Ovary (tissue), 9 donors: ENCODE data around the gene HNRNPK. TPM values are rescaled to one million over a fixed set of nuclear protein-coding genes. Genes with fewer than 3 reads are reported as not detected.
A peak's percentile ranks its signal among the peaks of the same experiment; 100 is the strongest.
"Not testable (repeated sequence)": the region's sequence is repeated elsewhere in the genome, so short reads cannot be mapped to it uniquely, and the experiment has no call there.

Source experiments
- DNase-seq, 5 donors: peaks; one replicate each; pipeline ENCODE4 v3.0.0-alpha.2; 2019 to 2020
- H3K27ac ChIP-seq, 2 donors: fragments of 200-600 bp; one replicate each; pipeline versions ENCODE4 v1.5.1 to v1.8.0; 2019 to 2022
- H3K27me3 ChIP-seq: fragments of 200-600 bp; one replicate; pipeline ENCODE4 v1.8.0; 2022
- H3K36me3 ChIP-seq: fragments of 200-600 bp; sonication (generic); one replicate; pipeline ENCODE4 v1.5.1; 2019
- H3K4me1 ChIP-seq: one replicate; pipeline ENCODE4 v1.8.1; 2013; ENCODE audit warnings: mild to moderate bottlenecking, moderate library complexity; ENCODE audit not compliant: insufficient read depth
- H3K4me3 ChIP-seq: fragments of 200-600 bp; sonication (generic); one replicate; pipeline ENCODE4 v1.5.1; 2017
- H3K9me3 ChIP-seq, 2 donors: fragments of 200-600 bp in 1 of 2; sonication (generic) in 1 of 2; one replicate each; pipeline versions ENCODE4 v1.5.1 to v1.8.1; 2013 to 2019; ENCODE audit warnings: mild to moderate bottlenecking in 1 of 2, moderate library complexity in 1 of 2
- CTCF ChIP-seq, 3 donors: fragments of 450-650 bp in 2 of 3; fragments of 200-600 bp in 1 of 3; IDR thresholded peaks; one replicate each; pipeline versions ENCODE4 v1.5.1 to v1.8.0; 2016 to 2022; ENCODE audit warnings: antibody characterized with exemption in 3 of 3, mild to moderate bottlenecking in 1 of 3
- EP300 ChIP-seq: sonication (generic); formaldehyde crosslinking; IDR thresholded peaks from one replicate; pipeline ENCODE4 v1.6.1; 2017; ENCODE audit warnings: antibody characterized with exemption
- POLR2A ChIP-seq: fragments of 450-650 bp; IDR thresholded peaks from one replicate; pipeline ENCODE4 v1.6.1; 2017; ENCODE audit warnings: antibody characterized with exemption, mild to moderate bottlenecking, moderate library complexity
- WGBS, 3 donors: extraction: QIAGEN DNeasy Blood & Tissue Kit in 1 of 3; methylation state at CpG; one replicate each; pipeline versions ENCODE4 v1.1.5 to v1.1.7; 2013 to 2017; 5-methylcytosine and 5-hydroxymethylcytosine counted together
- intact Hi-C, 4 donors: fragments of 100-400 bp; cut with DNase I; formaldehyde crosslinking; loops; one replicate each; pipeline versions ENCODE4 v1.11.0 to v1.15.1; 2022 to 2023
- polyA plus RNA-seq, 2 donors: library from polyadenylated mRNA; stranded (reverse); fragments of 200-250 nt in 1 of 2; fragments of 350-450 nt in 1 of 2; fragmentation: Illumina TruSeq in 1 of 2; extraction: RNeasy Lipid Tissue Mini Kit (QIAGEN cat#74804) in 1 of 2; gene quantifications; one replicate each; pipeline ENCODE4 v1.2.3, GENCODE V29; 2013 to 2014
- total RNA-seq, 7 donors: library from RNA; depleted of rRNA in 2 of 7; stranded (reverse); fragments of >200 nt in 2 of 7; fragmentation: NEBNext Ultra II Directional in 3 of 7; extraction: Animal tissue kit (Norgen Biotek cat#: 25700) in 3 of 7; gene quantifications; one replicate each; pipeline versions ENCODE4 v1.1.0 to v1.2.4, GENCODE V29; 2016 to 2023
- donor health status: DM: no; HTN: no; CAD: no; lungs with moderate emphysema.
- donor health status: DM: no; HTN: no; CAD: no.
- donor health status: Bipolar disorder and iron deficiency.
- donor health status: DM: yes; HTN: yes; CAD: no.
- donor health status: DM: no; HTN: no; CAD: no.
- donor health status: DM: yes; HTN: yes; CAD: no.

The HNRNPK gene
- total and polyA plus RNA-seq, 9 donors, result 302 to 646 (median 485) TPM

GRCh38 chr9:83959061-83959460 lies 21.0 kb downstream of the HNRNPK start:
- no peaks in the 10 kb centered on the region for H3K4me1 ChIP-seq
- H3K27ac ChIP-seq, result no peak overlapping the region
- no peaks in the 10 kb centered on the region for H3K27me3 ChIP-seq
- intact Hi-C loops, result no loop called here
- DNase-seq, result peak in 1 of 5 donors; percentile 22
- no peak overlapping the region for H3K4me3 ChIP-seq
- H3K36me3 ChIP-seq, result no peaks in the 10 kb centered on the region
- no peak for TF ChIP-seq CTCF (IDR thresholded peaks at IDR 0.05)
- WGBS, 3 donors, result 19 to 32% (median 28%) methylated on average over 4 of the region's 4 CpGs
- H3K9me3 ChIP-seq, result no peaks in the 10 kb centered on the region

- DNase-seq, result no peak
- Histone ChIP-seq H3K9me3 (no peaks in the 10 kb centered on the region), H3K4me3 (peak overlapping the region; percentile 62), H3K27ac (peak overlapping the region in 1 of 2 donors; percentile 69), H3K27me3 (no peaks in the 10 kb centered on the region), H3K36me3 (no peaks in the 10 kb centered on the region), H3K4me1 (no peaks in the 10 kb centered on the region)
- TF ChIP-seq EP300 (no peak), CTCF (IDR thresholded peaks at IDR 0.05) (no peak), POLR2A (no peak)
- WGBS, 3 donors, result 61 to 71% (median 70%) methylated on average over 4 of the region's 4 CpGs
- intact Hi-C loops, result no loop called here
These were observed 22.8 kb downstream of the HNRNPK start for GRCh38 chr9:83957248-83957513.

DNA sequence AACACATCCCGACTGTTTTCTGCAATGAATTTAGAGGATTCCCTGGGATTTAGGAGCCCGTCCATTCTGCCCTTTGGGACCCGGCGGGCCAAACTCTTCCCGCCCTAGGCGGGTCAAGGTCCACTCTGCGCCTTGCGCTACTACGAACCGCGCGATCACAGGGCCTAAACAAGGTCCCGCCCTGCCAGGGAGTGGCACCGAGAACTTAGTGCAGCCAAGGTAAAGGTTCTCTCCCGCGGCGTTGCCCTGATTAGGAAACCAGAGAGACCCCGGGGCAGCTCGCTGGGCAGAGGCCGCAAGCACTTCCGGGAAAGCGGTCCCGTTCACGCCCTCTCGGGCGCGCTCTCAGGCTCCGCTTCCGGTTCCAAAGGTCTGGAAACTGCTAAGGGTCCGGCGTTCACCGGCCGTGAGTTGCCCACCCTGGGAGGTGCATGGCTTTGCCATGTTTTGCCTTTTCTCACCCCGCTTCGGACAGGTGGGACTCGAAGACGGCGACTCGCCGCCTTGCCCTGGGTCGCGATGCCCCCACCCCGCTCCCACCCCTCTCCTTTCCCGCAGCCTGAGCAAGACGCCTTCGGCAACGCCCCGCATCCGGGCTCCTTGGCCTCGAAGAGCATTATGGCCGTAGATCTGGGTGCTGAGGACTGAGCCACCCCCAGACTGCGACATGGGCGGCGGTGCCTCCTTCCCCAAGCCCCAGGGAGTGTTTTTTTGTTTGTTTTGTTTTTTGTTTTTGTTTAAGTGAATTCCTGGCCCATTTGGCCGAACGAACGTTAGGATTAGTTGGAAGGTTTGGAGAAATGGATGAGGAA lies 23.4 kb downstream of the HNRNPK start:
- no peaks in the 10 kb centered on the region for H3K36me3 ChIP-seq
- peak; percentile 69 to 85 (median 73) for DNase-seq
- TF ChIP-seq EP300, result no peak
- TF ChIP-seq CTCF (IDR thresholded peaks at IDR 0.05), result no peak
- TF ChIP-seq POLR2A, result no peak
- no peaks in the 10 kb centered on the region for H3K9me3 ChIP-seq
- H3K27me3 ChIP-seq, result no peaks in the 10 kb centered on the region
- no peaks in the 10 kb centered on the region for H3K4me1 ChIP-seq
- H3K27ac ChIP-seq, result peak overlapping the region; percentile 37 to 69
- H3K4me3 ChIP-seq, result peak overlapping the region; percentile 62
- intact Hi-C loops, result no loop called here
- 1% methylated on average over 55 to 57 of the region's 57 CpGs for whole genome bisulfite sequencing, 3 donors

- Histone ChIP-seq H3K4me3 (peak overlapping the region; percentile 62), H3K27ac (peak overlapping the region; percentile 37 to 69), H3K4me1 (no peaks in the 10 kb centered on the region), H3K27me3 (no peaks in the 10 kb centered on the region), H3K36me3 (no peaks in the 10 kb centered on the region), H3K9me3 (no peaks in the 10 kb centered on the region)
- DNase-seq, result peak in 2 of 5 donors; percentile 26 to 41
- WGBS, 3 donors, result 8 to 29% (median 10%) methylated on average over 23 of the region's 23 CpGs
- intact Hi-C loops, result no loop called here
- no peak for TF ChIP-seq EP300
- TF ChIP-seq CTCF (IDR thresholded peaks at IDR 0.05), result no peak
- TF ChIP-seq POLR2A, result no peak
These were observed 24.0 kb downstream of the HNRNPK start for GRCh38 chr9:83956086-83956435.

DNA sequence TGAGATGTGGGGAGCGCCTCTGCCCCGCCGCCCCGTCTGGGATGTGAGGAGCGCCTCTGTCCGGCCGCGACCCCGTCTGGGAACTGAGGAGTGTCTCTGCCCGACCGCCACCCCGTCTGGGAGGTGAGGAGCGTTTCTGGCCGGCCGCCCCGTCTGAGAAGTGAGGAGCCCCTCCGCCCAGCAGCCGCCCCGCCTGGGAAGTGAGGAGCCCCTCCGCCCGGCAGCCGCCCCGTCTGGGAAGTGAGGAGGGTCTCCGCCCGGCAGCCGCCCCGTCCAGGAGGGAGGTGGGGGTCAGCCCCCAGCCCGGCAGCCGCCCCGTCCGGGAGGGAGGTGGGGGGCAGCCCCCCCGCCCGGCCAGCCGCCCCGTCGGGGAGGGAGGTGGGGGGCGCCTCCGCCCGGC lies 31.9 kb downstream of the HNRNPK start:
- H3K27ac ChIP-seq, DNase-seq, H3K9me3 ChIP-seq, H3K4me3 ChIP-seq, H3K27me3 ChIP-seq, intact Hi-C loops, H3K36me3 ChIP-seq, H3K4me1 ChIP-seq: not testable (repeated sequence)
- 96 to 99% (median 97%) methylated on average over 24 to 36 of the region's 39 CpGs for WGBS, 3 donors
